ENCODE data around the gene RFESD. TPM values are rescaled to one million over a fixed set of nuclear protein-coding genes. Genes with fewer than 3 reads are reported as not detected.

RFESD gene
- total and polyA plus RNA-seq, 4 donors = 1.1 to 98.0 (median 1.4) TPM

- no peak overlapping the region for H3K9ac ChIP-seq (ENCODE audit: low read depth in 1 of 2, low read length in 2 of 2)
- 97% methylated on average over 1 of the region's 1 CpG for WGBS
- H3K36me3 ChIP-seq (ENCODE audit: control insufficient read depth in 4 of 4, insufficient read depth in 3 of 4, low read depth in 1 of 4, low read length in 3 of 4) = no peaks in the 10 kb centered on the region
- TF ChIP-seq, protein P1, sequence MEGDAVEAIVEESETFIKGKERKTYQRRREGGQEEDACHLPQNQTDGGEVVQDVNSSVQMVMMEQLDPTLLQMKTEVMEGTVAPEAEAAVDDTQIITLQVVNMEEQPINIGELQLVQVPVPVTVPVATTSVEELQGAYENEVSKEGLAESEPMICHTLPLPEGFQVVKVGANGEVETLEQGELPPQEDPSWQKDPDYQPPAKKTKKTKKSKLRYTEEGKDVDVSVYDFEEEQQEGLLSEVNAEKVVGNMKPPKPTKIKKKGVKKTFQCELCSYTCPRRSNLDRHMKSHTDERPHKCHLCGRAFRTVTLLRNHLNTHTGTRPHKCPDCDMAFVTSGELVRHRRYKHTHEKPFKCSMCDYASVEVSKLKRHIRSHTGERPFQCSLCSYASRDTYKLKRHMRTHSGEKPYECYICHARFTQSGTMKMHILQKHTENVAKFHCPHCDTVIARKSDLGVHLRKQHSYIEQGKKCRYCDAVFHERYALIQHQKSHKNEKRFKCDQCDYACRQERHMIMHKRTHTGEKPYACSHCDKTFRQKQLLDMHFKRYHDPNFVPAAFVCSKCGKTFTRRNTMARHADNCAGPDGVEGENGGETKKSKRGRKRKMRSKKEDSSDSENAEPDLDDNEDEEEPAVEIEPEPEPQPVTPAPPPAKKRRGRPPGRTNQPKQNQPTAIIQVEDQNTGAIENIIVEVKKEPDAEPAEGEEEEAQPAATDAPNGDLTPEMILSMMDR (IDR thresholded peaks at IDR 0.05; ENCODE audit: low read depth, low read length, missing input control) = no peak
- H3K27me3 ChIP-seq (ENCODE audit: control insufficient read depth in 4 of 4, insufficient read depth in 4 of 4, low read length in 3 of 4) = no peaks in the 10 kb centered on the region
- no peak overlapping the region for H3K27ac ChIP-seq (ENCODE audit: low read depth in 1 of 2, low read length in 2 of 2)
- no peak overlapping the region for H3K4me3 ChIP-seq (ENCODE audit: low read depth in 1 of 3, low read length in 3 of 3)
- H3K9me3 ChIP-seq (ENCODE audit: control insufficient read depth in 4 of 4, low read length in 3 of 4) = no peaks in the 10 kb centered on the region
- no peaks in the 10 kb centered on the region for H3K4me1 ChIP-seq (ENCODE audit: control insufficient read depth in 4 of 4, insufficient read depth in 4 of 4, low read length in 3 of 4)
- DNase-seq (ENCODE audit: low spot score) = no peak
Observed at GRCh38 chr5:95606419-95606818, 40.2 kb upstream of the RFESD start.

DNA sequence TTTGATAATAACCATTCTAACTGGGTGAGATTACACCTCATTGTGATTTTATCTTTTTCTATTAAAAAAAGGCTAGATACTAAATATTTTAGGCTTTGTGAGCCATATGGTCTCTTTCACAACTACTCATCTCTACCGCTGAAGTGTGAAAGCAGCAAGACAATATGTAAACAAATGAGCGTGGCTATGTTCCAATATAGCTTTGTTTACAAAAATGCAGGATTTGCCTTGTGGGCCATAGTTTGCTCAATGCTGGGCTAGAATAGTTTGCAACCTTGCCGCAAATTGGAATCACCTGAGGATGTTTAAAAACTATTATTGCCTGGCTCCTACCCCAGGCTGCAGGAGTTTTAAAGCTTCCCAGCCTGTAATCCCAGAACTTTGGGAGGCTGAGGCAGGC lies 36.9 kb upstream of the RFESD start:
- peaks cover 0 to 2% (median under 1%) of the 10 kb centered on the region in 4 donors for H3K9me3 ChIP-seq (ENCODE audit: control insufficient read depth in 4 of 4, low read length in 3 of 4)
- no peaks in the 10 kb centered on the region for H3K27me3 ChIP-seq (ENCODE audit: control insufficient read depth in 4 of 4, insufficient read depth in 4 of 4, low read length in 3 of 4)
- H3K36me3 ChIP-seq (ENCODE audit: control insufficient read depth in 4 of 4, insufficient read depth in 3 of 4, low read depth in 1 of 4, low read length in 3 of 4) = no peaks in the 10 kb centered on the region
- H3K4me3 ChIP-seq (ENCODE audit: low read depth in 1 of 3, low read length in 3 of 3) = no peak overlapping the region
- no peak for DNase-seq (ENCODE audit: low spot score)
- H3K27ac ChIP-seq (ENCODE audit: low read depth in 1 of 2, low read length in 2 of 2) = no peak overlapping the region
- no peak overlapping the region for H3K9ac ChIP-seq (ENCODE audit: low read depth in 1 of 2, low read length in 2 of 2)
- TF ChIP-seq RAD21 (IDR thresholded peaks at IDR 0.05) (no peak), NR2F2 (IDR thresholded peaks at IDR 0.05) (no peak), YY1 (IDR thresholded peaks at IDR 0.05) (peak; percentile 28), RXRA (IDR thresholded peaks at IDR 0.05) (no peak)
- H3K4me1 ChIP-seq (ENCODE audit: control insufficient read depth in 4 of 4, insufficient read depth in 4 of 4, low read length in 3 of 4) = no peaks in the 10 kb centered on the region
- WGBS = 24% methylated on average over 3 of the region's 3 CpGs

DNA sequence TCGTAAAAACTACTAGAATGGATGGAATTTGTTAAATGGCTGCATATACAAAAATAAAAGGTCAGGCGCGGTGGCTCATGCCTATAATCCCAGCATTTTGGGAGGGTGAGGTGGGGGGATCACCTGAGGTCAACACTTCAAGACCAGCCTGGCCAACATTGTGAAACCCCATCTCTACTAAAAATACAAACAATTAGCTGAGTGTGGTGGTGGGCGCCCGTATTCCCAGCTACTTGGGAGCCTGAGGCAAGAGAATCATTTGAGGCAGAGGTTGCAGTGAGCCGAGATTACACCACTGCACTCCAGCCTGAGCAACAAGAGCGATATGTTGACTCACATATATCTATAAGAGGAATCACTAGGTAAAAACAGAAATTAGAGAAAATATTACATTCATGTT lies 36.0 kb upstream of the RFESD start:
- Histone ChIP-seq H3K4me3 (ENCODE audit: low read depth in 1 of 3, low read length in 3 of 3) (no peak overlapping the region), H3K4me1 (ENCODE audit: control insufficient read depth in 4 of 4, insufficient read depth in 4 of 4, low read length in 3 of 4) (no peaks in the 10 kb centered on the region), H3K36me3 (ENCODE audit: control insufficient read depth in 4 of 4, insufficient read depth in 3 of 4, low read depth in 1 of 4, low read length in 3 of 4) (no peaks in the 10 kb centered on the region), H3K27me3 (ENCODE audit: control insufficient read depth in 4 of 4, insufficient read depth in 4 of 4, low read length in 3 of 4) (no peaks in the 10 kb centered on the region), H3K9ac (ENCODE audit: low read depth in 1 of 2, low read length in 2 of 2) (no peak overlapping the region), H3K9me3 (ENCODE audit: control insufficient read depth in 4 of 4, low read length in 3 of 4) (peaks cover 0 to 2% (median under 1%) of the 10 kb centered on the region in 4 donors), H3K27ac (ENCODE audit: low read depth in 1 of 2, low read length in 2 of 2) (no peak overlapping the region)
- TF ChIP-seq, protein P1 (IDR thresholded peaks at IDR 0.05; ENCODE audit: low read depth, low read length, missing input control) = no peak
- TF ChIP-seq YY1 (IDR thresholded peaks at IDR 0.05) (no peak), RXRA (IDR thresholded peaks at IDR 0.05) (no peak), MAX (IDR thresholded peaks at IDR 0.05) (no peak), FOXA2 (IDR thresholded peaks at IDR 0.05) (no peak), EGR1 (IDR thresholded peaks at IDR 0.05; ENCODE audit: low read depth in 2 of 2) (no peak), REST (IDR thresholded peaks at IDR 0.05) (no peak), GABPA (IDR thresholded peaks at IDR 0.05 in 1 of 2, conservative IDR thresholded peaks at IDR 0.05 in 1 of 2) (no peak), HNF4G (IDR thresholded peaks at IDR 0.05) (no peak), ATF3 (IDR thresholded peaks at IDR 0.05) (no peak), RAD21 (IDR thresholded peaks at IDR 0.05) (no peak), SP1 (IDR thresholded peaks at IDR 0.05) (no peak), TAF1 (conservative IDR thresholded peaks at IDR 0.05) (no peak), NR2F2 (IDR thresholded peaks at IDR 0.05) (no peak), FOXA1 (IDR thresholded peaks at IDR 0.05) (no peak), JUND (IDR thresholded peaks at IDR 0.05) (no peak), HNF4A (conservative IDR thresholded peaks at IDR 0.05) (no peak)
- TF ChIP-seq, protein P2, sequence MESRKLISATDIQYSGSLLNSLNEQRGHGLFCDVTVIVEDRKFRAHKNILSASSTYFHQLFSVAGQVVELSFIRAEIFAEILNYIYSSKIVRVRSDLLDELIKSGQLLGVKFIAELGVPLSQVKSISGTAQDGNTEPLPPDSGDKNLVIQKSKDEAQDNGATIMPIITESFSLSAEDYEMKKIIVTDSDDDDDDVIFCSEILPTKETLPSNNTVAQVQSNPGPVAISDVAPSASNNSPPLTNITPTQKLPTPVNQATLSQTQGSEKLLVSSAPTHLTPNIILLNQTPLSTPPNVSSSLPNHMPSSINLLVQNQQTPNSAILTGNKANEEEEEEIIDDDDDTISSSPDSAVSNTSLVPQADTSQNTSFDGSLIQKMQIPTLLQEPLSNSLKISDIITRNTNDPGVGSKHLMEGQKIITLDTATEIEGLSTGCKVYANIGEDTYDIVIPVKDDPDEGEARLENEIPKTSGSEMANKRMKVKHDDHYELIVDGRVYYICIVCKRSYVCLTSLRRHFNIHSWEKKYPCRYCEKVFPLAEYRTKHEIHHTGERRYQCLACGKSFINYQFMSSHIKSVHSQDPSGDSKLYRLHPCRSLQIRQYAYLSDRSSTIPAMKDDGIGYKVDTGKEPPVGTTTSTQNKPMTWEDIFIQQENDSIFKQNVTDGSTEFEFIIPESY (IDR thresholded peaks at IDR 0.05) = no peak
- WGBS = 95% methylated on average over 7 of the region's 7 CpGs
- no peak for DNase-seq (ENCODE audit: low spot score)

Data from liver (tissue), 9 donors.